HepG2 (cell line): ENCODE results near the gene TCF23. TPM values are rescaled to one million over a fixed set of nuclear protein-coding genes. Genes with fewer than 3 reads are reported as not detected.

Experiments
- ATAC-seq: fragments of 200-7000 bp; cut with Tn5 transposase; 3 replicates; pipeline ENCODE4 v1.9.1; 2020; ENCODE audit warnings: mild to moderate bottlenecking, moderate library complexity
- BruUV-seq: library from RNA; stranded (reverse); fragments of 400-500 nt; replicated peaks from 2 replicates; lab custom pipeline; 2021; lab: Mats Ljungman, UMichigan
- CTCF ChIA-PET: fragments of 300-600 bp; formaldehyde crosslinking; extraction: SDS; loops from one replicate; lab custom pipeline; 2021; ENCODE audit warnings: low total read pairs, inconsistent platforms, low intra/inter-chr PET ratio; lab: Yijun Ruan, JAX
- POLR2A ChIA-PET: fragments of 350-600 bp; sonication (Branson Sonifier 250); formaldehyde crosslinking; loops from one replicate; lab custom pipeline; 2020; ENCODE audit warnings: antibody characterized with exemption, inconsistent platforms; lab: Yijun Ruan, JAX
- DNase-seq: peaks from one replicate; pipeline ENCODE4 v3.0.0-alpha.2; 2015; ENCODE audit warnings: low spot score
- FAIRE-seq: peaks from 3 replicates; lab custom pipeline; 2011; peaks lifted over from hg19 to GRCh38; lab: Jason Lieb, UNC
- H2AFZ ChIP-seq: one replicate; pipeline ENCODE4 v1.6.1; 2011; ENCODE audit warnings: low read length, inconsistent platforms
- H3K27ac ChIP-seq: fragments of 300-600 bp; 3 replicates; pipeline ENCODE4 v1.8.0; 2011; ENCODE audit warnings: mixed run types, mild to moderate bottlenecking, mixed read lengths, low read length, inconsistent platforms; ENCODE audit not compliant: insufficient read depth; ENCODE audit errors: extremely low read length
- H3K27me3 ChIP-seq, 2 experiments: fragments of 200-600 bp in 1 of 2; 2 replicates in 1 of 2; 3 replicates in 1 of 2; pipeline versions ENCODE4 v1.6.0 to v1.8.0; 2011; ENCODE audit warnings: low read length in 2 of 2, mild to moderate bottlenecking in 2 of 2, moderate library complexity in 2 of 2, inconsistent platforms in 1 of 2; ENCODE audit not compliant: insufficient read depth in 2 of 2, control insufficient read depth in 1 of 2
- H3K36me3 ChIP-seq, 2 experiments: fragments of 200-600 bp in 1 of 2; replicated peaks in 1 of 2; 2 replicates in 1 of 2; 3 replicates in 1 of 2; pipeline versions ENCODE4 v1.5.1 to v1.8.0; 2011; ENCODE audit warnings: low read length in 2 of 2, inconsistent platforms in 1 of 2; ENCODE audit not compliant: insufficient read depth in 2 of 2, control insufficient read depth in 1 of 2
- H3K4me1 ChIP-seq: 2 replicates; pipeline ENCODE4 v1.5.1; 2012; ENCODE audit warnings: low read length, inconsistent platforms; ENCODE audit not compliant: insufficient read depth
- H3K4me2 ChIP-seq: 2 replicates; pipeline ENCODE4 v1.6.0; 2011; ENCODE audit warnings: low read depth, low read length, inconsistent platforms
- H3K4me3 ChIP-seq, 3 experiments: fragments of 200-600 bp in 1 of 3; sonication (generic), shearing (Covaris generic) in 1 of 3; replicated peaks in 1 of 3; 2 replicates each; pipeline ENCODE4 v1.5.1; 2011 to 2016; ENCODE audit warnings: low read length in 3 of 3, inconsistent platforms in 2 of 3, low read depth in 2 of 3, mild to moderate bottlenecking in 2 of 3, control low read depth in 1 of 3, mixed read lengths in 1 of 3; ENCODE audit not compliant: insufficient read depth in 1 of 3
- H3K79me2 ChIP-seq: one replicate; pipeline ENCODE4 v1.6.1; 2011; ENCODE audit warnings: low read length, inconsistent platforms; ENCODE audit not compliant: insufficient read depth
- H3K9ac ChIP-seq: 2 replicates; pipeline ENCODE4 v1.6.0; 2011; ENCODE audit warnings: mild to moderate bottlenecking, low read depth, low read length, inconsistent platforms; ENCODE audit not compliant: insufficient read depth
- H3K9me3 ChIP-seq: 2 replicates; pipeline ENCODE4 v1.5.1; 2012; ENCODE audit warnings: mild to moderate bottlenecking, low read length
- H4K20me1 ChIP-seq: 2 replicates; pipeline ENCODE4 v1.6.0; 2011; ENCODE audit warnings: inconsistent platforms, mild to moderate bottlenecking, low read length, moderate library complexity; ENCODE audit not compliant: insufficient read depth
- BHLHE40 ChIP-seq: IDR thresholded peaks from 2 replicates; pipeline ENCODE4 v1.6.1; 2011; ENCODE audit warnings: low read length, improper control_type of control experiment
- SALL1 ChIP-seq: sonication (generic); formaldehyde crosslinking; IDR thresholded peaks from 2 replicates; pipeline ENCODE4 v1.8.0; 2022; ENCODE audit warnings: mild to moderate bottlenecking, missing genetic modification reagents
- TCF7L2 ChIP-seq: IDR thresholded peaks from 2 replicates; pipeline ENCODE4 v1.6.1; 2011; ENCODE audit warnings: mild to moderate bottlenecking, low read depth, low read length, moderate library complexity
- ZBTB2 ChIP-seq: sonication (generic); formaldehyde crosslinking; IDR thresholded peaks from 2 replicates; pipeline ENCODE4 v1.8.0; 2022; ENCODE audit warnings: low read depth, missing genetic modification reagents
- ZNF329 ChIP-seq: sonication (generic); formaldehyde crosslinking; IDR thresholded peaks from 2 replicates; pipeline ENCODE4 v1.9.0; 2021; ENCODE audit warnings: low read depth, mild to moderate bottlenecking, missing genetic modification reagents
- ZNF703 ChIP-seq: sonication (generic); formaldehyde crosslinking; IDR thresholded peaks from 2 replicates; pipeline ENCODE4 v1.5.1; 2020; ENCODE audit warnings: missing genetic modification reagents, mild to moderate bottlenecking, moderate library complexity, borderline replicate concordance
- WGBS: methylation state at CpG from one replicate; pipeline ENCODE4 v1.1.6; 2017; ENCODE audit warnings: low lambda C conversion rate; 5-methylcytosine and 5-hydroxymethylcytosine counted together
- in situ Hi-C: cut with HindIII; loops from 2 replicates; pipeline ENCODE4 v1.10.0; 2017; ENCODE audit warnings: low pct_unique_long_range_greater_than_20kb; ENCODE audit not compliant: extremely low pct_ligation_motif_present
- intact Hi-C: fragments of 100-400 bp; cut with micrococcal nuclease; formaldehyde crosslinking; loops from one replicate; pipeline ENCODE4 v1.10.0; 2022; ENCODE audit not compliant: unreplicated experiment
- polyA plus RNA-seq, 8 experiments: library from polyadenylated mRNA; depleted of rRNA in 3 of 8; stranded (reverse) in 7 of 8; unstranded in 1 of 8; fragments of >200 nt; fragmentation: Illumina TruSeq in 4 of 8; extraction: Trizol in 4 of 8; gene quantifications; 2 replicates each; pipeline versions ENCODE4 v1.2.1 to v1.2.3, GENCODE V29; 2011 to 2016; ENCODE audit warnings: low read depth in 4 of 8, missing spikeins in 1 of 8, mixed read lengths in 1 of 8; ENCODE audit not compliant: insufficient read depth in 1 of 8
- total RNA-seq, 5 experiments: library from RNA; depleted of rRNA; stranded (reverse); fragments of >200 nt; fragmentation: Illumina TruSeq; extraction: Trizol; gene quantifications; 2 replicates each; pipeline ENCODE4 v1.2.3, GENCODE V29; 2016; ENCODE audit warnings: low read depth in 1 of 5
- TF ChIP-seq, protein P1 (sequence below): sonication (generic); formaldehyde crosslinking; IDR thresholded peaks from 2 replicates; pipeline ENCODE4 v1.4.0; 2020; ENCODE audit warnings: missing genetic modification reagents; ENCODE audit errors: not compliant biosample characterization
- TF ChIP-seq, protein P2 (sequence below): sonication (generic); formaldehyde crosslinking; IDR thresholded peaks from 2 replicates; pipeline ENCODE4 v1.4.0; 2020; ENCODE audit warnings: mild to moderate bottlenecking, missing genetic modification reagents
- TF ChIP-seq, protein P3 (sequence below): IDR thresholded peaks from 2 replicates; pipeline ENCODE4 v1.6.1; 2012; ENCODE audit warnings: low read length, improper control_type of control experiment

TCF23 gene
- total and polyA plus RNA-seq, 2 of the 13 experiments (the other 11 are each of a cell fraction or from before 2014, with no cell fraction given) = 0.02 to 1.4 TPM

- TF ChIP-seq, protein P1, sequence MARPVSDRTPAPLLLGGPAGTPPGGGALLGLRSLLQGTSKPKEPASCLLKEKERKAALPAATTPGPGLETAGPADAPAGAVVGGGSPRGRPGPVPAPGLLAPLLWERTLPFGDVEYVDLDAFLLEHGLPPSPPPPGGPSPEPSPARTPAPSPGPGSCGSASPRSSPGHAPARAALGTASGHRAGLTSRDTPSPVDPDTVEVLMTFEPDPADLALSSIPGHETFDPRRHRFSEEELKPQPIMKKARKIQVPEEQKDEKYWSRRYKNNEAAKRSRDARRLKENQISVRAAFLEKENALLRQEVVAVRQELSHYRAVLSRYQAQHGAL (CRISPR knock-in tag) = no peak
- TF ChIP-seq, protein P2, sequence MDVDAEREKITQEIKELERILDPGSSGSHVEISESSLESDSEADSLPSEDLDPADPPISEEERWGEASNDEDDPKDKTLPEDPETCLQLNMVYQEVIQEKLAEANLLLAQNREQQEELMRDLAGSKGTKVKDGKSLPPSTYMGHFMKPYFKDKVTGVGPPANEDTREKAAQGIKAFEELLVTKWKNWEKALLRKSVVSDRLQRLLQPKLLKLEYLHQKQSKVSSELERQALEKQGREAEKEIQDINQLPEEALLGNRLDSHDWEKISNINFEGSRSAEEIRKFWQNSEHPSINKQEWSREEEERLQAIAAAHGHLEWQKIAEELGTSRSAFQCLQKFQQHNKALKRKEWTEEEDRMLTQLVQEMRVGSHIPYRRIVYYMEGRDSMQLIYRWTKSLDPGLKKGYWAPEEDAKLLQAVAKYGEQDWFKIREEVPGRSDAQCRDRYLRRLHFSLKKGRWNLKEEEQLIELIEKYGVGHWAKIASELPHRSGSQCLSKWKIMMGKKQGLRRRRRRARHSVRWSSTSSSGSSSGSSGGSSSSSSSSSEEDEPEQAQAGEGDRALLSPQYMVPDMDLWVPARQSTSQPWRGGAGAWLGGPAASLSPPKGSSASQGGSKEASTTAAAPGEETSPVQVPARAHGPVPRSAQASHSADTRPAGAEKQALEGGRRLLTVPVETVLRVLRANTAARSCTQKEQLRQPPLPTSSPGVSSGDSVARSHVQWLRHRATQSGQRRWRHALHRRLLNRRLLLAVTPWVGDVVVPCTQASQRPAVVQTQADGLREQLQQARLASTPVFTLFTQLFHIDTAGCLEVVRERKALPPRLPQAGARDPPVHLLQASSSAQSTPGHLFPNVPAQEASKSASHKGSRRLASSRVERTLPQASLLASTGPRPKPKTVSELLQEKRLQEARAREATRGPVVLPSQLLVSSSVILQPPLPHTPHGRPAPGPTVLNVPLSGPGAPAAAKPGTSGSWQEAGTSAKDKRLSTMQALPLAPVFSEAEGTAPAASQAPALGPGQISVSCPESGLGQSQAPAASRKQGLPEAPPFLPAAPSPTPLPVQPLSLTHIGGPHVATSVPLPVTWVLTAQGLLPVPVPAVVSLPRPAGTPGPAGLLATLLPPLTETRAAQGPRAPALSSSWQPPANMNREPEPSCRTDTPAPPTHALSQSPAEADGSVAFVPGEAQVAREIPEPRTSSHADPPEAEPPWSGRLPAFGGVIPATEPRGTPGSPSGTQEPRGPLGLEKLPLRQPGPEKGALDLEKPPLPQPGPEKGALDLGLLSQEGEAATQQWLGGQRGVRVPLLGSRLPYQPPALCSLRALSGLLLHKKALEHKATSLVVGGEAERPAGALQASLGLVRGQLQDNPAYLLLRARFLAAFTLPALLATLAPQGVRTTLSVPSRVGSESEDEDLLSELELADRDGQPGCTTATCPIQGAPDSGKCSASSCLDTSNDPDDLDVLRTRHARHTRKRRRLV (CRISPR knock-in tag) = no peak
Measured at GRCh38 chr2:27117995-27118524, 30.7 kb upstream of the TCF23 start (continued).

DNA sequence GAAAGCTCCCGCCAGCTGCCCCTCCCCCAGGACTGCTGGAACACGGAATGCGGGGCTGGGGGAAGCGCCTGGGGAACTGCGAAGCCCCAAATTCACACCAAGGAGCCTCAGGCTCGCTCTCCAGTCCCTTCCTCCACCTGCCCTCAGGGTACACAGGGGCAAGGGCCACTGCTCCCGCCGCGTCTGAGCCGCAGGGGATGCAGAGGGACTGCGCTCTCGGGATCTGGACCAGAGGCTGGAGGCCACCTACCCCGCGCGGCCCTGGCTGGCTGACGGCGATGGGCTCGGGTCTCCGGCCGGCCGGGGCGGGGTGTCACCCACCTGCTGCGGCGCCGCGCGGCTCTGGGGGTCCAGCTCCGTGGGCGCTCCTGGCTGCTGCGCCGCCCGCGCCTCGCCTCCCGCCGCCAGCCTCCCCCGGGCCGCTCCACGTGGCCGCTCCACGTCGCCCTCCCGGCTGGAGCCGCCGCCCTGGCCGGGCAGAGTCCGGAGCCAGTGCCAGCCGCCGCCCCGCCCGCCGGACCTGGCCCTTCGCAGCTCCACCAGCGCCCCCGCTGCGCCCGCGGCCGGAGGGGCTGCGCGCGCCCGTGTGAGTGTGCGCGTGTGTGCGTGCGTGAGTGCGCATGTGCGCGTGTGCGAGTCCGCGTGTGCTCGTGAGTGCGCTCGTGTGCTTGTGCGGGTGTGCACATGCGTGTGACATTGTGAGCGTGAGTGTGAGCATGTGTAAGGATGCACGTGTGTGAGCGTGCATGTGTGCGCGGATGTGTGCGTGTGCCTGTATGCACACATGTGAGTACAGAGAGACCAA, 30.1 kb upstream of the TCF23 start, which contains the start of gene CGREF1:
TSS of gene CGREF1 (minus strand) at position 604 of the 805 bp plus-strand sequence. CDS start 14,762 bp downstream, outside the sequence.
- ATAC-seq (peak; percentile 40), FAIRE-seq (no peak), DNase-seq (no peak)
- Histone ChIP-seq H3K9ac (peak within 1 kb of the TSS; percentile 70), H3K4me3 (peak within 1 kb of the TSS; percentile 53 to 82 (median 60)), H3K4me2 (peak within 1 kb of the TSS; percentile 92), H3K36me3 (no peaks in the 10 kb centered on the region), H3K4me1 (peaks cover 64% of the 10 kb centered on the region), H2AFZ (no peak within 1 kb of the TSS), H3K9me3 (no peaks in the 10 kb centered on the region), H3K79me2 (no peaks in the 10 kb centered on the region), H4K20me1 (no peaks in the 10 kb centered on the region), H3K27ac (no peak within 1 kb of the TSS), H3K27me3 (peaks cover 2 to 40% of the 10 kb centered on the region in 2 experiments; a peak in 4 of 5 replicates)
- CTCF ChIA-PET = no interaction called here
- intact Hi-C loops = loop anchor here (5.0 kb wide), 1 partner anchor 74 kb away; no protein-coding TSS in a partner anchor
- in situ Hi-C loops = no loop called here
- 44% methylated on average over 40 of the region's 84 CpGs for WGBS
- POLR2A ChIA-PET = interaction anchor here (0.7 to 1.7 kb wide), 6 partner anchors 11 to 93 kb away, joined by 3 to 11 read pairs (median 4); partner anchors contain the start of genes ATRAID, PREB and SLC5A6
- no TSS peak for BruUV-seq
- TF ChIP-seq ZNF703 (CRISPR knock-in tag) (no peak), TCF7L2 (no peak), ZBTB2 (CRISPR knock-in tag) (peak; percentile 65; the same call in 1 of the 2 replicates), BHLHE40 (no peak), SALL1 (CRISPR knock-in tag) (no peak; the same call in 1 of the 2 replicates), ZNF329 (CRISPR knock-in tag) (0 out of 2 replicates have a peak, but pooled peaks have one; percentile 37)
- TF ChIP-seq, protein P3, sequence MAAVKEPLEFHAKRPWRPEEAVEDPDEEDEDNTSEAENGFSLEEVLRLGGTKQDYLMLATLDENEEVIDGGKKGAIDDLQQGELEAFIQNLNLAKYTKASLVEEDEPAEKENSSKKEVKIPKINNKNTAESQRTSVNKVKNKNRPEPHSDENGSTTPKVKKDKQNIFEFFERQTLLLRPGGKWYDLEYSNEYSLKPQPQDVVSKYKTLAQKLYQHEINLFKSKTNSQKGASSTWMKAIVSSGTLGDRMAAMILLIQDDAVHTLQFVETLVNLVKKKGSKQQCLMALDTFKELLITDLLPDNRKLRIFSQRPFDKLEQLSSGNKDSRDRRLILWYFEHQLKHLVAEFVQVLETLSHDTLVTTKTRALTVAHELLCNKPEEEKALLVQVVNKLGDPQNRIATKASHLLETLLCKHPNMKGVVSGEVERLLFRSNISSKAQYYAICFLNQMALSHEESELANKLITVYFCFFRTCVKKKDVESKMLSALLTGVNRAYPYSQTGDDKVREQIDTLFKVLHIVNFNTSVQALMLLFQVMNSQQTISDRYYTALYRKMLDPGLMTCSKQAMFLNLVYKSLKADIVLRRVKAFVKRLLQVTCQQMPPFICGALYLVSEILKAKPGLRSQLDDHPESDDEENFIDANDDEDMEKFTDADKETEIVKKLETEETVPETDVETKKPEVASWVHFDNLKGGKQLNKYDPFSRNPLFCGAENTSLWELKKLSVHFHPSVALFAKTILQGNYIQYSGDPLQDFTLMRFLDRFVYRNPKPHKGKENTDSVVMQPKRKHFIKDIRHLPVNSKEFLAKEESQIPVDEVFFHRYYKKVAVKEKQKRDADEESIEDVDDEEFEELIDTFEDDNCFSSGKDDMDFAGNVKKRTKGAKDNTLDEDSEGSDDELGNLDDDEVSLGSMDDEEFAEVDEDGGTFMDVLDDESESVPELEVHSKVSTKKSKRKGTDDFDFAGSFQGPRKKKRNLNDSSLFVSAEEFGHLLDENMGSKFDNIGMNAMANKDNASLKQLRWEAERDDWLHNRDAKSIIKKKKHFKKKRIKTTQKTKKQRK = no peak
